Endothelial cell of umbilical vein (primary cell): ENCODE results near the gene WNT9B. TPM values are rescaled to one million over a fixed set of nuclear protein-coding genes. Genes with fewer than 3 reads are reported as not detected.

Experiments
- BruUV-seq: library from RNA; stranded (reverse); fragments of 400-500 nt; replicated peaks from 2 replicates; lab custom pipeline; 2021; lab: Mats Ljungman, UMichigan
- CTCF ChIA-PET: fragments of 300-600, 350-600 bp; sonication (Branson Sonifier 250); formaldehyde crosslinking; loops from one replicate; lab custom pipeline; 2021; ENCODE audit warnings: antibody characterized with exemption, inconsistent platforms; lab: Charles Lee
- POLR2A ChIA-PET: fragments of 300-600, 350-600 bp; sonication (Branson Sonifier 250); formaldehyde crosslinking; loops from one replicate; lab custom pipeline; 2021; ENCODE audit warnings: antibody characterized with exemption, inconsistent platforms; lab: Charles Lee
- DNase-seq: peaks from one replicate; pipeline ENCODE4 v3.0.0-alpha.2; 2011; ENCODE audit warnings: low read depth, low spot score
- FAIRE-seq: peaks from 2 replicates; lab custom pipeline; 2011; peaks lifted over from hg19 to GRCh38; lab: Jason Lieb, UNC
- H2AFZ ChIP-seq: 2 replicates; pipeline ENCODE4 v1.6.0; 2012; ENCODE audit warnings: low read depth, low read length, control low read depth, inconsistent platforms
- H3K27ac ChIP-seq: 2 replicates; pipeline ENCODE4 v1.5.1; 2011; ENCODE audit warnings: low read depth, mild to moderate bottlenecking, control low read depth, low read length, moderate library complexity; ENCODE audit not compliant: insufficient read depth
- H3K27me3 ChIP-seq, 2 experiments: 2 replicates each; pipeline versions ENCODE4 v1.6.0 to v1.6.1; 2011; ENCODE audit warnings: low read length in 2 of 2, mixed read lengths in 1 of 2; ENCODE audit not compliant: control insufficient read depth in 2 of 2, insufficient read depth in 2 of 2
- H3K36me3 ChIP-seq, 2 experiments: 2 replicates in 1 of 2; 3 replicates in 1 of 2; pipeline ENCODE4 v1.5.1; 2011; ENCODE audit warnings: low read length in 2 of 2, mild to moderate bottlenecking in 1 of 2, moderate library complexity in 1 of 2; ENCODE audit not compliant: control insufficient read depth in 2 of 2, insufficient read depth in 2 of 2; ENCODE audit errors: extremely low read depth in 1 of 2
- H3K4me1 ChIP-seq: 3 replicates; pipeline ENCODE4 v1.5.1; 2011; ENCODE audit warnings: mild to moderate bottlenecking, low read length; ENCODE audit not compliant: control insufficient read depth, insufficient read depth; ENCODE audit errors: extremely low read depth
- H3K4me2 ChIP-seq: 2 replicates; pipeline ENCODE4 v1.6.1; 2011; ENCODE audit warnings: low read length, control low read depth, mixed read lengths; ENCODE audit not compliant: insufficient read depth
- H3K4me3 ChIP-seq, 3 experiments: fragments of 200-600 bp in 1 of 3; sonication (generic), shearing (Covaris generic) in 1 of 3; replicated peaks in 1 of 3; 2 replicates each; pipeline ENCODE4 v1.5.1; 2011 to 2016; ENCODE audit warnings: control low read depth in 3 of 3, low read length in 3 of 3, mild to moderate bottlenecking in 2 of 3, inconsistent platforms in 1 of 3, low read depth in 1 of 3, moderate library complexity in 1 of 3; ENCODE audit not compliant: insufficient read depth in 1 of 3
- H3K79me2 ChIP-seq: 2 replicates; pipeline ENCODE4 v1.6.0; 2012; ENCODE audit warnings: low read length, inconsistent platforms; ENCODE audit not compliant: control insufficient read depth, insufficient read depth
- H3K9ac ChIP-seq: replicated peaks from 2 replicates; pipeline ENCODE3; 2011; ENCODE audit warnings: low read length, control low read depth; ENCODE audit not compliant: insufficient read depth; ENCODE audit errors: extremely low read depth
- H3K9me1 ChIP-seq: replicated peaks from 3 replicates; pipeline ENCODE4 v1.6.0; 2011; ENCODE audit warnings: mild to moderate bottlenecking, low read length; ENCODE audit not compliant: control insufficient read depth, insufficient read depth; ENCODE audit errors: extremely low read depth
- H3K9me3 ChIP-seq: replicated peaks from 2 replicates; pipeline ENCODE4 v1.5.1; 2012; ENCODE audit warnings: low read length, inconsistent platforms; ENCODE audit not compliant: control insufficient read depth, insufficient read depth
- H4K20me1 ChIP-seq: replicated peaks from 2 replicates; pipeline ENCODE3; 2011; ENCODE audit warnings: mild to moderate bottlenecking, low read length; ENCODE audit not compliant: control insufficient read depth, insufficient read depth; ENCODE audit errors: extremely low read depth
- CTCF ChIP-seq, 2 donors: IDR thresholded peaks; 1 replicate in 1 of 2; 2 replicates in 1 of 2; pipeline ENCODE4 v1.5.1; 2011; ENCODE audit warnings: low read length in 2 of 2, mild to moderate bottlenecking in 2 of 2, moderate library complexity in 2 of 2, control low read depth in 1 of 2, inconsistent platforms in 1 of 2, low read depth in 1 of 2; ENCODE audit not compliant: insufficient read depth in 1 of 2; ENCODE audit errors: extremely low read depth in 1 of 2
- EZH2 ChIP-seq: IDR thresholded peaks from 2 replicates; pipeline ENCODE4 v1.6.1; 2012; ENCODE audit warnings: borderline replicate concordance, low read depth, mild to moderate bottlenecking, moderate library complexity, low read length, inconsistent platforms; ENCODE audit not compliant: severe bottlenecking
- FOS ChIP-seq: IDR thresholded peaks from 2 replicates; pipeline ENCODE4 v1.6.1; 2011; ENCODE audit warnings: mild to moderate bottlenecking, low read length, moderate library complexity, borderline replicate concordance; ENCODE audit not compliant: insufficient read depth
- GATA2 ChIP-seq: IDR thresholded peaks from 2 replicates; pipeline ENCODE4 v1.7.0; 2011; ENCODE audit warnings: low read depth, mild to moderate bottlenecking, moderate library complexity, mixed read lengths, low read length; ENCODE audit not compliant: insufficient read length, insufficient read depth
- JUN ChIP-seq: IDR thresholded peaks from 2 replicates; pipeline ENCODE4 v1.6.1; 2011; ENCODE audit warnings: borderline replicate concordance, low read depth; ENCODE audit not compliant: insufficient read length, insufficient read depth
- MAX ChIP-seq: IDR thresholded peaks from 2 replicates; pipeline ENCODE4 v1.6.1; 2011; ENCODE audit not compliant: insufficient read depth, insufficient read length
- MYC ChIP-seq: IDR thresholded peaks from one replicate; pipeline ENCODE4 v1.6.1; 2011; ENCODE audit warnings: mild to moderate bottlenecking, low read depth, low read length
- POLR2A ChIP-seq: IDR thresholded peaks from 2 replicates; pipeline ENCODE4 v1.6.1; 2012; ENCODE audit warnings: low read depth, mild to moderate bottlenecking, control low read depth, low read length
- POLR2AphosphoS5 ChIP-seq: IDR thresholded peaks from 2 replicates; pipeline ENCODE4 v1.6.1; 2012; ENCODE audit warnings: low read depth, mild to moderate bottlenecking, control low read depth, low read length, moderate library complexity; ENCODE audit not compliant: insufficient read depth
- dilution Hi-C: fragments of 300-500 bp; cut with MboI; formaldehyde crosslinking; loops from one replicate; pipeline ENCODE4 v1.15.0; 2019; ENCODE audit warnings: low sequenced_read_pairs; ENCODE audit not compliant: extremely low pct_ligation_motif_present
- intact Hi-C: fragments of 100-400 bp; cut with micrococcal nuclease; formaldehyde crosslinking; loops from one replicate; pipeline ENCODE4 v1.10.0; 2022
- polyA plus RNA-seq, 4 experiments: library from polyadenylated mRNA; depleted of rRNA in 3 of 4; stranded (reverse) in 3 of 4; unstranded in 1 of 4; fragments of >200 nt; gene quantifications; 2 replicates each; pipeline versions ENCODE4 v1.2.1 to v1.2.3, GENCODE V29; 2011 to 2012; ENCODE audit warnings: missing spikeins in 1 of 4
- total RNA-seq: library from RNA; stranded (reverse); gene quantifications from 2 replicates; pipeline ENCODE4 v1.2.3, GENCODE V29; 2021

WNT9B gene
- total and polyA plus RNA-seq, 2 donors (not counting 3 experiments of a cell fraction or from before 2014, with no cell fraction given), result not detected

GRCh38 chr17:46811978-46812583 is 39.3 kb upstream of the WNT9B start:
- Histone ChIP-seq H3K4me2 (no peak overlapping the region), H3K9me1 (no peaks in the 10 kb centered on the region), H3K27me3 (peaks cover 16 to 25% of the 10 kb centered on the region in 2 experiments), H2AFZ (no peak overlapping the region), H3K4me3 (no peak overlapping the region), H3K9ac (no peak overlapping the region), H3K36me3 (no peaks in the 10 kb centered on the region), H3K9me3 (no peaks in the 10 kb centered on the region), H3K27ac (no peak overlapping the region), H3K4me1 (no peaks in the 10 kb centered on the region), H4K20me1 (no peaks in the 10 kb centered on the region), H3K79me2 (no peaks in the 10 kb centered on the region)
- intact Hi-C loops (no loop called here), dilution Hi-C loops (no loop called here)
- TF ChIP-seq JUN, result no peak
- no peak for TF ChIP-seq MAX
- no peak for TF ChIP-seq GATA2
- no peak for TF ChIP-seq FOS
- no peak for TF ChIP-seq EZH2
- TF ChIP-seq MYC, result no peak
- TF ChIP-seq POLR2AphosphoS5, result no peak
- TF ChIP-seq CTCF (IDR thresholded peaks at IDR 0.05; ENCODE audit: extremely low read depth in 1 of 2, insufficient read depth in 1 of 2, low read depth in 1 of 2, low read length in 2 of 2), result no peak
- TF ChIP-seq POLR2A, result no peak
- BruUV-seq, result no TSS peak
- ChIA-PET CTCF (interaction anchor here (1.0 to 1.8 kb wide), 3 partner anchors 9 to 30 kb away, joined by 4 to 6 read pairs (median 4); no protein-coding TSS in a partner anchor), POLR2A (no interaction called here)
- FAIRE-seq (no peak), DNase-seq (no peak)
